MG63 (cell line): ENCODE data around the gene CDC42. TPM values are rescaled to one million over a fixed set of nuclear protein-coding genes. Genes with fewer than 3 reads are reported as not detected.
"Not testable (repeated sequence)": the region's sequence is repeated elsewhere in the genome, so short reads cannot be mapped to it uniquely, and the experiment has no call there.

Source experiments
- DNase-seq: peaks from one replicate; pipeline ENCODE4 v3.0.0-alpha.2; 2020
- H3K27me3 ChIP-seq: fragments of 250-450 bp; sonication (Bioruptor Pico); 2 replicates; pipeline ENCODE4 v1.5.1; 2020; ENCODE audit warnings: mild to moderate bottlenecking, moderate library complexity
- H3K36me3 ChIP-seq: fragments of 250-450 bp; sonication (Bioruptor Pico); 2 replicates; pipeline ENCODE4 v1.5.1; 2020; ENCODE audit warnings: mild to moderate bottlenecking, moderate library complexity
- H3K4me3 ChIP-seq: fragments of 250-450 bp; sonication (Bioruptor Pico); 2 replicates; pipeline ENCODE4 v1.5.1; 2020; ENCODE audit warnings: mild to moderate bottlenecking, moderate library complexity
- H3K9me3 ChIP-seq: fragments of 250-450 bp; sonication (Bioruptor Pico); 2 replicates; pipeline ENCODE4 v1.5.1; 2020; ENCODE audit warnings: mild to moderate bottlenecking, moderate library complexity
- total RNA-seq: library from RNA; depleted of rRNA; stranded (reverse); fragments of >200 nt; shearing (Covaris generic); gene quantifications from 2 replicates; pipeline ENCODE4 v1.2.3, GENCODE V29; 2014; ENCODE audit warnings: low replicate concordance

Gene CDC42
- total RNA-seq, 1 experiment from 2014 or later = 317 TPM

- H3K36me3 ChIP-seq = peaks cover 7% of the 10 kb centered on the region; the same call in 1 of the 2 replicates
- no peak overlapping the region for H3K4me3 ChIP-seq
- H3K9me3 ChIP-seq = no peaks in the 10 kb centered on the region
- H3K27me3 ChIP-seq = no peaks in the 10 kb centered on the region
- DNase-seq = no peak
These were observed 22.5 kb upstream of the CDC42 start for GRCh38 chr1:22030057-22030456.

DNA sequence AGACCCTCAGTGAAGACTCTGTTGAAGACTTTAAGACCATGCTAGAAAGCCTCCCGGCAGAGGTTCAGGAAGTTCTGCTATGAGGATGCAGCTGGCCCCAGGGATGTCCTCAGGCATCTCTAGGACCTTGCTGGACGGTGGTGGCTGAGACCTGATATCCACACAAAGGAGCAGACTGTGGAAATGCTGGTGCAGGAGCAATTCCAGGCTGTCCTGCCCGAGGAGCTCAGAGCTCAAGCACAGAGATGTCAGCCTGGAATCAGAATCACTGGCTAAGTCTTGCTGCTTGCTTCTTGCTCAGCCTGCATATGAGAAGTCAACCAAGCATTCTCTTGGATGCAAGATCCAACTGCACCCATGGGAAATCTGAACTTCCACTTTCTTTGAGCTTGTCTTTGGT lies 22.0 kb upstream of the CDC42 start:
- H3K27me3 ChIP-seq = no peaks in the 10 kb centered on the region
- H3K36me3 ChIP-seq = peaks cover 7% of the 10 kb centered on the region; the same call in 1 of the 2 replicates
- H3K4me3 ChIP-seq = no peak overlapping the region
- no peak for DNase-seq
- H3K9me3 ChIP-seq = no peaks in the 10 kb centered on the region

DNA sequence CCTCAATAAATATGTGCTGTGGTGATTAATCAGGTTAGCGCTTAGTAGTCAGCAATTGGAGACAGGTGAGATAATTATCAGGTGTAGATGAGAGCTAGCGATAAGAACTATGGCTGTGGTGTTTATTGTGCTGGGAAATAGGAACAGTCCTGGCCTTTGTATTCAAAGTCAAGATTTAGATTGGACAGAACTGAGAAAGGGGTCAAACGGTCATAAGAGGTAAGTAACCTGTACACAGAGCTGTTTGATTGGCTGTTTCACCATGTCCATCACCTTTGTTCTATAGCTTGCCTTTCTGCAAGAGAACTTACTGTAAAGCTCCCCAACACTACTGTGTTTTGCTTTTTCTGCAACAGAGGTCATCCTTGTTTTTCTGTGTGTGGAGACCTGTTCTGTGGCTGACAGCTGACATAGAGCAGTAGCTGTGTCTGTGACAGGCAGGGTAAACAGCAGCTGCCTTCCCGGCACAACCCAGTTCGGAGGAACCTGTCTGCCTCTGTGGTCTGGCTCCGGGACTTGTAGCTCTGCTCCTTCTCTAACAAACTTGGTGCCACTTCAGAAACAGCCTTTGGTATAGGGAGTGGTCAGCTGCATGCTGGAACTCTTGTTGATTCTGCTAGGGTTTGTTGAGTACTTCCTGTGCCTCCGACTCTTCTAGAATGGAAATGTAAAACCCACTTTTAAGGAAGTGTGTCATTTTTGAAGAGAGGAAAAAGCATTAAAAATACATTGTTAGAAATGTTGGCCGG lies 21.1 kb upstream of the CDC42 start:
- Histone ChIP-seq H3K9me3 (no peaks in the 10 kb centered on the region), H3K27me3 (no peaks in the 10 kb centered on the region), H3K4me3 (no peak overlapping the region), H3K36me3 (peaks cover 7% of the 10 kb centered on the region; the same call in 1 of the 2 replicates)
- DNase-seq = no peak

- H3K36me3 ChIP-seq, H3K27me3 ChIP-seq, H3K9me3 ChIP-seq, H3K4me3 ChIP-seq: not testable (repeated sequence)
- peak; percentile 74 for DNase-seq
These were observed 17.7 kb upstream of the CDC42 start for GRCh38 chr1:22034834-22035233.

DNA sequence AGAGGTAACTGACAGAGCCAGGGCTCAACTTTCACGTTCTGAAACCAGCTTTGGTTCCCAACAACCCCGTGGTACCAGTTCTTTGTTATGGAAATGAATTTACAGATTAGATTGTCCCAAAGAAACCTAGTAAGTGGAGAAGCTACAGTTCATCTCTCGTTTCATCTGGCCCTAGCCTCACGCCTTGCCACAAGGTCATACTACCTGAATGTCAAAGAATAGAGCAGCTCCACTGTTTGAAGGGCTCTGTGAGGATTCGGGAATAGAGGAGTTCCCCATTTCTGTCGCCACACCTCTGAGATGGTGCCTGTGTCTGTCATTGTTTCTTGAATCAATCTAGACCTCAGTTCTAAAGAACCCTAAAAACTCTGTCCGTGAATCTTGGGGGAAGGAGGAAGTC lies 15.0 kb upstream of the CDC42 start:
- H3K27me3 ChIP-seq = no peaks in the 10 kb centered on the region
- H3K36me3 ChIP-seq = no peaks in the 10 kb centered on the region
- H3K9me3 ChIP-seq = no peaks in the 10 kb centered on the region
- no peak overlapping the region for H3K4me3 ChIP-seq
- DNase-seq = no peak

DNA sequence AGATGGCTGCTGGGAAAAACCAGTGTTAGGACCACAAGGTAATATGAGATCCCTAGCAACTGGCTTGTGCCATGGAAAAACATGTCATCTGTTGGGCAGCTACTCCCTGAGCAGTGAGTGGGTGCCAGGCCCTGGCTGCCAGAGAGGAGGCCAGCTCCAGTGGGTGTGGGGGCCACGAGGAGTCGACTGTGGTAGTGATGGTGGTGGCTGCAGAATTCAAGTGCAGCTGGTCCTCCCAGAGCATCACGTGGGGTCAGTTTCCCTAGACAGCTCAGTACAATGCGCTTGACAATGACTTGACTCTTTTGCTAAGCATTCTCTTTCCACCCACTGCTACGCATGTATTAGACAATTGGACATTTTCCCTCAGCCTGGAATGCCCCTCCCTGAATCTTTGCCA lies 14.5 kb upstream of the CDC42 start:
- Histone ChIP-seq H3K9me3 (no peaks in the 10 kb centered on the region), H3K27me3 (no peaks in the 10 kb centered on the region), H3K36me3 (no peaks in the 10 kb centered on the region), H3K4me3 (no peak overlapping the region)
- DNase-seq = peak; percentile 26

GRCh38 chr1:22039594-22040285 lies 12.8 kb upstream of the CDC42 start:
- Histone ChIP-seq H3K36me3 (no peaks in the 10 kb centered on the region), H3K9me3 (no peaks in the 10 kb centered on the region), H3K27me3 (no peaks in the 10 kb centered on the region), H3K4me3 (no peak overlapping the region)
- peak; percentile 86 for DNase-seq

GRCh38 chr1:22040286-22040623 lies 12.3 kb upstream of the CDC42 start:
- no peaks in the 10 kb centered on the region for H3K27me3 ChIP-seq
- DNase-seq = no peak
- H3K9me3 ChIP-seq = no peaks in the 10 kb centered on the region
- no peaks in the 10 kb centered on the region for H3K36me3 ChIP-seq
- H3K4me3 ChIP-seq = no peak overlapping the region

- DNase-seq = no peak
- Histone ChIP-seq H3K4me3 (no peak overlapping the region), H3K9me3 (peaks cover 4% of the 10 kb centered on the region), H3K36me3 (no peaks in the 10 kb centered on the region), H3K27me3 (no peaks in the 10 kb centered on the region)
These were observed 11.0 kb upstream of the CDC42 start for GRCh38 chr1:22041505-22041904.

DNA sequence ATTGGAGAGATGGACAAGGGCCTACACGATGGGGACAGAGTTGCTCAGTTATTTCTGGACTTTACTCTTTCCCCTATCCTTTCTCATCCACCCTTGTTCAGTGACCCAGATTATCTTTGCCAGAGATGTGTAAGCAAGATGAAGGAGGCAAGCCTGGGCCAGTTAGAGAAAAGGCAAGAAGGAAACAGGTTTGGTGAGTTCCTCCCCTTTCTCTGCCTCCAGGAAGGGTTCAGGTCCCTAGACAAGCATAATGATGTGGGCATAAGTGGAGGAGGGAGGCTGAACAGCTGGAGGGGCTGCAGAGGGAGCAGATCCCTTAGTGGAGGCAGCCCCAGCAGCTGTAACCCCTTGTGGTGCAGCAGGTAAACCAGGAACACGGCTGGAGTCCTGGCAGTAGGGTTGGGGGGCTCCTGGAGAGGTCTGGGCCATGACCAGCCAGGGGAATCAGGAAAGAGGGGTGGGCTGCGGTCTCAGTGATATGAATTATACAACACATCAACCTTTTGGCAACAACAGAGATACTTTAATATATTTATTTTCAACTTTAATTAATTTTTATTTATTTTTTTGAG lies 9.2 kb upstream of the CDC42 start:
- H3K4me3 ChIP-seq = no peak overlapping the region
- H3K9me3 ChIP-seq = peaks cover 4% of the 10 kb centered on the region
- no peaks in the 10 kb centered on the region for H3K36me3 ChIP-seq
- H3K27me3 ChIP-seq = no peaks in the 10 kb centered on the region
- no peak for DNase-seq

DNA sequence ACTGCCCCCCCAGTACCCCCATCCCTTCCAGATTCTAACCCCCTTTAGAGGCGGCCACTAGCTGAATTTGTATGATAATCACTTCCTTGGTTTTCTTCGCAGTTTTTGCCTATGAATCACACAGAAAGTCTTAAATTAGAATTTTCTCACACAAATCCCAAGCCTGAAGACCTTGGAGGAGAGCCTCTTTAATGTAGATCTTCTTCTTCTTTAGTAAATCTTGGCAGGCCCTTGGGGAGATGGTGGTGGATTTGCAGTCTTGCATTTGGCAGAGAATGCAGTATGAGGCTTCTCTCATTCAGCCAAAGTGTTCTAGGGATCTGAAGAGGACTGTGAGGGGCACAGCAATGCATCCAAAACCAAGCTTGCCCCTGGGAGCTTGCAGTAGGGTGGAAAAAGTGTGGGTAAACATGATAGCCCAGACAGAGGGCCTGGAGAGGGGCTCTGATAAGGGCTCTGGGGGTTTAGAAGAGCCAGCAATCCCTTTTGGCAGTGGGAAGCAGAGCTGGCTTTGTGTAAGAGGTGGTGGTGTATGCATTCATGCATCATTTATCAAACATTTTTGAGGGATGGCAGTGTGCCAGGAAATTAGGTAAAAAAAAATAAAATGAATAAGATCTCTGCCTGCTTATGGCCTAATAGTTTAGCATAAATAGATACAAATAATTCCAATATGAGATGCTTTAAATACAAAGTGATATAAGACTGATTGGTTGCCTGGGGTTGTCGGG lies 7.7 kb upstream of the CDC42 start:
- H3K36me3 ChIP-seq = no peaks in the 10 kb centered on the region
- peak; percentile 55 for DNase-seq
- peaks cover 4% of the 10 kb centered on the region for H3K9me3 ChIP-seq
- H3K4me3 ChIP-seq = no peak overlapping the region
- no peaks in the 10 kb centered on the region for H3K27me3 ChIP-seq

GRCh38 chr1:22045604-22046228 lies 6.8 kb upstream of the CDC42 start:
- Histone ChIP-seq H3K4me3 (no peak overlapping the region), H3K9me3 (peaks cover 4% of the 10 kb centered on the region), H3K36me3 (no peaks in the 10 kb centered on the region), H3K27me3 (no peaks in the 10 kb centered on the region)
- peak; percentile 46 for DNase-seq

DNA sequence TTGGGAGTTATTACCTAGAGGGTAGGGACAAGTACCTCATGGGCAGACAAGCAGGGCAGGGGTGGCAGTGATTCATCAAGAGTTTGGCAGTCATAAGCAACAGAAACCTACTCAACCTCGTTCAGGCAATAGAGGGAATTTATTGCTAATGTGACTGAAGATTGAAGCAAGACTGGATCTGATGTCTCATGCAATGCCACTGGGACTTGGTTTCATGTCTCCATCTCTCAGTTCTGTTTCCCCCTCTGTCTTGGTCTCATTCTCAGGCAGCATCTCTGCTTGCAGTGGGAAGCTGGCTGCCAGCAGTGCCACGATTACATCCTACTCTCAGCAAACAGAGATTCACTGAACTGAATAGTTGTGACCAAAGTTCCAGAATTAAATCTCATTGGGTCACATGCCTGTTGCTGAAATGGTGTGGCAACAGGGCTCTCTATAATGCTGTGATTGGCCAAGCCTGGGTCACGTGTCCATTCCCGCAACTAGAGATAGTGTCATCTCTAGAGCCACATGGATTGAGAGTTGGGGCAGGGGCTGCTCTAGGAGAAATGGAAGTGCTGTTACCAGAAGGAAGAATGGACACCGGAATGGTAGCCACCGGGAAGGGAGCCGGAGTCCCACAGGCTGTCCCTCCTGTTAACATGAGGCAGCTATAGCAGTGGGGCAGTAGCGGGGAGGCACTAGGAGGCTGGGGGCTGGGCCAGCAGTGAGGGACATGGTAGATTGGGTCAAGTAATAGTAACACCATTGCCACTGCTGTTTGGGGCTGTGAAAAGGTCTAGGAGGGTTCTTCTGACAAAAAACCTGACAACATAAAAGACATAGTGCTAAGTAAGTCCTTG lies 3.9 kb upstream of the CDC42 start:
- Histone ChIP-seq H3K9me3 (peaks cover 4% of the 10 kb centered on the region), H3K4me3 (no peak overlapping the region), H3K27me3 (no peaks in the 10 kb centered on the region), H3K36me3 (peaks cover 2% of the 10 kb centered on the region)
- peak; percentile 61 for DNase-seq

DNA sequence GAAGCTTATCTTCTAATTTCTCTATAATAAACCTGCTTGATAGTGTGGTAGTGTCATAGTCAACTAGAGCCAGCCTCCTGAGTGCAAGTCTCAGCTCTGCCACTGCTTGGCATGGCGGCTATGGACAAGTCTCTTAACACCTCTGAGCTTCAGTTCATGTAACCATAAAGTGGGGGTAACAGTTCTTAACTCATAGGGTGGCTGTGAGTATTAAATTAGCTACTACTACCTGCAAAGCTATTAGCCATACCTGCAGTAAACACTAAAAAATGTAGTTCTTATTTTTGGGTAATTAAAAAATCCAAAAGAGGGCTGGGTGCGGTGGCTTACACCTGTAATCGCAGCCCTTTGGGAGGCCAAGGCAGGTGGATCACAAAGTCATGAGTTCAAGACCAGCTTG lies 2.2 kb upstream of the CDC42 start:
- Histone ChIP-seq H3K9me3 (peaks cover 4% of the 10 kb centered on the region), H3K27me3 (no peaks in the 10 kb centered on the region), H3K36me3 (peaks cover 9% of the 10 kb centered on the region), H3K4me3 (no peak overlapping the region)
- no peak for DNase-seq

- Histone ChIP-seq H3K36me3 (peaks cover 21% of the 10 kb centered on the region), H3K9me3 (no peaks in the 10 kb centered on the region), H3K4me3 (peak overlapping the region; percentile 90), H3K27me3 (no peaks in the 10 kb centered on the region)
- DNase-seq = no peak
These were observed 848 bp upstream of the CDC42 start for GRCh38 chr1:22051607-22052114.
